GM12878 (cell line): ENCODE data around the gene ZMYM3. TPM values are rescaled to one million over a fixed set of nuclear protein-coding genes. Genes with fewer than 3 reads are reported as not detected.

ENCODE experiments used
- ATAC-seq: fragments of 200-7000 bp; cut with Tn5 transposase; 3 replicates; pipeline ENCODE4 v1.9.1; 2020; ENCODE audit warnings: mild to moderate bottlenecking, moderate library complexity
- BruUV-seq: library from RNA; stranded (reverse); fragments of 400-500 nt; replicated peaks from 2 replicates; lab custom pipeline; 2021; lab: Mats Ljungman, UMichigan
- CTCF ChIA-PET: fragments of 300-600 bp; sonication (Branson Sonifier 250); formaldehyde crosslinking; extraction: SDS; loops from one replicate; lab custom pipeline; 2021; ENCODE audit warnings: inconsistent platforms; lab: Yijun Ruan, JAX
- POLR2A ChIA-PET: fragments of 350-600 bp; formaldehyde crosslinking; extraction: SDS; loops from one replicate; lab custom pipeline; 2021; ENCODE audit warnings: inconsistent platforms; lab: Charles Lee
- RAD21 ChIA-PET: fragments of 300-600 bp; sonication (Branson Sonifier 250); formaldehyde crosslinking; loops from one replicate; lab custom pipeline; 2023; ENCODE audit warnings: antibody characterized with exemption; ENCODE audit not compliant: unreplicated experiment; lab: Charles Lee
- SMC1A ChIA-PET: fragments of 300-600 bp; sonication (Branson Sonifier 250); formaldehyde crosslinking; loops from one replicate; lab custom pipeline; 2023; ENCODE audit not compliant: unreplicated experiment, uncharacterized antibody; lab: Charles Lee
- DNase-seq: peaks from one replicate; pipeline ENCODE4 v3.0.0-alpha.2; 2011; ENCODE audit warnings: low read depth, low spot score
- FAIRE-seq: peaks from 3 replicates; lab custom pipeline; 2011; peaks lifted over from hg19 to GRCh38; lab: Jason Lieb, UNC
- H2AFZ ChIP-seq: 2 replicates; pipeline ENCODE4 v1.6.0; 2011; ENCODE audit warnings: low read depth, low read length, control low read depth; ENCODE audit not compliant: control insufficient read depth
- H3K27ac ChIP-seq: 2 replicates; pipeline ENCODE4 v1.5.1; 2011; ENCODE audit warnings: control low read depth; ENCODE audit not compliant: control insufficient read depth, insufficient read depth
- H3K27me3 ChIP-seq, 2 experiments: replicated peaks in 1 of 2; 2 replicates each; pipeline versions ENCODE4 v1.6.0 to v1.6.1; 2011; ENCODE audit warnings: low read length in 1 of 2; ENCODE audit not compliant: control insufficient read depth in 2 of 2, insufficient read depth in 2 of 2
- H3K36me3 ChIP-seq, 2 experiments: 2 replicates each; pipeline ENCODE4 v1.5.1; 2011; ENCODE audit warnings: low read length in 1 of 2; ENCODE audit not compliant: control insufficient read depth in 2 of 2, insufficient read depth in 2 of 2
- H3K4me1 ChIP-seq: 2 replicates; pipeline ENCODE4 v1.6.1; 2011; ENCODE audit warnings: mild to moderate bottlenecking, low read length, moderate library complexity, mixed read lengths; ENCODE audit not compliant: control insufficient read depth, insufficient read depth
- H3K4me2 ChIP-seq: 2 replicates; pipeline ENCODE4 v1.6.0; 2011; ENCODE audit warnings: control low read depth; ENCODE audit not compliant: control insufficient read depth, insufficient read depth
- H3K4me3 ChIP-seq: fragments of 200-600 bp; sonication (generic); 2 replicates; pipeline ENCODE4 v1.5.1; 2016
- H3K79me2 ChIP-seq: 2 replicates; pipeline ENCODE4 v1.6.0; 2011; ENCODE audit warnings: low read length; ENCODE audit not compliant: control insufficient read depth, insufficient read depth
- H3K9ac ChIP-seq: 2 replicates; pipeline ENCODE4 v1.8.0; 2011; ENCODE audit warnings: low read length, control low read depth, mixed read lengths; ENCODE audit not compliant: control insufficient read depth, insufficient read depth
- H3K9me3 ChIP-seq: replicated peaks from 3 replicates; pipeline ENCODE4 v1.5.1; 2011; ENCODE audit warnings: mild to moderate bottlenecking, low read length; ENCODE audit not compliant: control insufficient read depth, insufficient read depth
- H4K20me1 ChIP-seq: 2 replicates; pipeline ENCODE4 v1.6.0; 2011; ENCODE audit not compliant: control insufficient read depth, insufficient read depth
- BHLHE40 ChIP-seq, 2 experiments: fragments of 450-650 bp in 1 of 2; IDR thresholded peaks; 2 replicates each; pipeline ENCODE4 v1.6.1; 2011 to 2017; ENCODE audit warnings: low read depth in 2 of 2, borderline replicate concordance in 1 of 2, improper control_type of control experiment in 1 of 2, low read length in 1 of 2, mild to moderate bottlenecking in 1 of 2
- HDAC6 ChIP-seq: fragments of 200-600 bp; sonication (generic); IDR thresholded peaks from one replicate; pipeline ENCODE4 v1.8.0; 2017; ENCODE audit warnings: antibody characterized with exemption; ENCODE audit not compliant: unreplicated experiment
- JUND ChIP-seq: IDR thresholded peaks from 2 replicates; pipeline ENCODE4 v1.6.1; 2012; ENCODE audit warnings: low read depth, mild to moderate bottlenecking, low read length, improper control_type of control experiment, moderate library complexity
- MTA3 ChIP-seq: IDR thresholded peaks from 2 replicates; pipeline ENCODE4 v1.6.1; 2012; ENCODE audit warnings: low read length, inconsistent platforms, borderline replicate concordance
- NR2C1 ChIP-seq: fragments of 450-650 bp; IDR thresholded peaks from 2 replicates; pipeline ENCODE4 v1.6.1; 2017; ENCODE audit warnings: antibody characterized with exemption, mild to moderate bottlenecking, moderate library complexity
- NR2F1 ChIP-seq: fragments of 450-650 bp; conservative IDR thresholded peaks from 2 replicates; pipeline ENCODE4 v1.6.1; 2017; ENCODE audit warnings: mild to moderate bottlenecking
- POLR2AphosphoS5 ChIP-seq: IDR thresholded peaks from 2 replicates; pipeline ENCODE4 v1.6.1; 2011; ENCODE audit warnings: mild to moderate bottlenecking, low read length, inconsistent platforms
- RELA ChIP-seq: fragments of 450-650 bp; IDR thresholded peaks from 2 replicates; pipeline ENCODE4 v1.8.0; 2014; ENCODE audit warnings: borderline replicate concordance; ENCODE audit not compliant: partially characterized antibody
- WGBS: methylation state at CpG from one replicate; pipeline ENCODE4 v1.1.6; 2016; ENCODE audit warnings: low lambda C conversion rate; ENCODE audit not compliant: insufficient replicate concordance, insufficient coverage; ENCODE audit errors: missing lambda C conversion rate; 5-methylcytosine and 5-hydroxymethylcytosine counted together
- in situ Hi-C: fragments of 300-500 bp; cut with MboI; formaldehyde crosslinking; loops from 9 replicates; pipeline ENCODE4 v1.14.3; 2018; ENCODE audit warnings: mixed read lengths
- intact Hi-C: fragments of 100-400 bp; cut with micrococcal nuclease; formaldehyde crosslinking; loops from one replicate; pipeline ENCODE4 v1.14.2; 2022; ENCODE audit not compliant: unreplicated experiment
- polyA plus RNA-seq, 11 experiments: library from polyadenylated mRNA; depleted of rRNA in 4 of 11; unstranded in 6 of 11; stranded (reverse) in 5 of 11; fragments of >200 nt; fragmentation: Nextera tagmentation in 4 of 11; fragmentation: Illumina TruSeq in 1 of 11; extraction: Ambion mirVana in 4 of 11; extraction: Trizol in 1 of 11; gene quantifications; 1 replicate in 1 of 11; 2 replicates in 10 of 11; pipeline versions ENCODE4 v1.2.1 to v1.2.3, GENCODE V29; 2011 to 2016; ENCODE audit warnings: inconsistent platforms in 2 of 11, missing spikeins in 2 of 11, low read depth in 1 of 11
- total RNA-seq, 4 experiments: library from RNA; depleted of rRNA in 3 of 4; stranded (reverse); fragments of >200 nt in 3 of 4; fragmentation: Illumina TruSeq in 1 of 4; extraction: Trizol in 1 of 4; gene quantifications; 2 replicates each; pipeline versions ENCODE4 v1.2.1 to v1.2.3, GENCODE V29; 2013 to 2021
- TF ChIP-seq, protein P1 (sequence below): fragments of 450-650 bp; IDR thresholded peaks from 2 replicates; pipeline ENCODE4 v1.6.1; 2017; ENCODE audit warnings: low read depth, mild to moderate bottlenecking, moderate library complexity

The ZMYM3 gene
- total and polyA plus RNA-seq, 10 of the 15 experiments (the other 5 are each of a cell fraction or from before 2014, with no cell fraction given) = 2.3 to 28.1 (median 12.3) TPM

DNA sequence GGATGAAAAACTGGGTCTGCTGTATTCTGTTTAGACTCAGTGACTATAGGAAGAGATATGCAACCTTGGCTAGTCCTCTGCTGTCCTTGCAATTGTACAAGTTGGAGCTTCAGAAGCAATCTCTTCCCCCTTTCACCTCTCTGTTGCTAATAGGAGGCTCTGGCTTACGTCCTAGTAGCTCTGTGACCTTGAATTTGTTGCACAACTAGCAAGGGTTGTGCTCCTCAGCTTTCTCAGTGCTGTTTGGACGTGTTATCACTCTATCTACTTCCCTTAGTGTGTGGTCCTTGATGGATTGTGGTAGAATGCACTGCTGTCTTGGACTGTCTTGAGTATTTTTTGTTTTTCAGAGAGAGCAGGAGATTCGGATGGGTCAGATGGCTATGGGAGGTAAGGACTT is 44.2 kb upstream of the ZMYM3 start:
- H3K36me3 ChIP-seq = peaks cover 0 to 12% of the 10 kb centered on the region in 2 experiments
- ChIA-PET CTCF (no interaction called here), RAD21 (no interaction called here), SMC1A (no interaction called here), POLR2A (no interaction called here)
- intact Hi-C loops = no loop called here
- H3K9ac ChIP-seq = no peak overlapping the region
- ATAC-seq = no peak
- no peaks in the 10 kb centered on the region for H4K20me1 ChIP-seq
- H3K4me3 ChIP-seq = no peak overlapping the region
- no peak overlapping the region for H3K27ac ChIP-seq
- no peaks in the 10 kb centered on the region for H3K9me3 ChIP-seq
- no peak for DNase-seq
- no peak overlapping the region for H3K4me2 ChIP-seq
- in situ Hi-C loops = no loop called here
- H3K27me3 ChIP-seq = no peaks in the 10 kb centered on the region; a peak in 1 of 4 replicates
- no peak for FAIRE-seq
- no TSS peak for BruUV-seq
- no peaks in the 10 kb centered on the region for H3K4me1 ChIP-seq
- TF ChIP-seq MTA3 (no peak), POLR2AphosphoS5 (0 out of 2 replicates have a peak, but pooled peaks have one; percentile 59), RELA (no peak), NR2C1 (no peak), HDAC6 (no peak), BHLHE40 (IDR thresholded peaks at IDR 0.05; ENCODE audit: borderline replicate concordance in 1 of 2, low read depth in 2 of 2, low read length in 1 of 2) (no peak), NR2F1 (no peak), JUND (no peak)
- TF ChIP-seq, protein P1, sequence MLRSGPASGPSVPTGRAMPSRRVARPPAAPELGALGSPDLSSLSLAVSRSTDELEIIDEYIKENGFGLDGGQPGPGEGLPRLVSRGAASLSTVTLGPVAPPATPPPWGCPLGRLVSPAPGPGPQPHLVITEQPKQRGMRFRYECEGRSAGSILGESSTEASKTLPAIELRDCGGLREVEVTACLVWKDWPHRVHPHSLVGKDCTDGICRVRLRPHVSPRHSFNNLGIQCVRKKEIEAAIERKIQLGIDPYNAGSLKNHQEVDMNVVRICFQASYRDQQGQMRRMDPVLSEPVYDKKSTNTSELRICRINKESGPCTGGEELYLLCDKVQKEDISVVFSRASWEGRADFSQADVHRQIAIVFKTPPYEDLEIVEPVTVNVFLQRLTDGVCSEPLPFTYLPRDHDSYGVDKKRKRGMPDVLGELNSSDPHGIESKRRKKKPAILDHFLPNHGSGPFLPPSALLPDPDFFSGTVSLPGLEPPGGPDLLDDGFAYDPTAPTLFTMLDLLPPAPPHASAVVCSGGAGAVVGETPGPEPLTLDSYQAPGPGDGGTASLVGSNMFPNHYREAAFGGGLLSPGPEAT = no peak
- 34% methylated on average over 3 of the region's 3 CpGs for WGBS
- no peaks in the 10 kb centered on the region for H3K79me2 ChIP-seq
- no peak overlapping the region for H2AFZ ChIP-seq
